Muscle of leg (tissue), 11 donors: Measurements from ENCODE around the gene CFAP92. TPM values are rescaled to one million over a fixed set of nuclear protein-coding genes. Genes with fewer than 3 reads are reported as not detected.
A peak's percentile ranks its signal among the peaks of the same experiment; 100 is the strongest.

Source experiments
- DNase-seq: peaks from one replicate; pipeline ENCODE4 v3.0.0; 2013
- H3K27ac ChIP-seq: one replicate; pipeline ENCODE4 v1.5.1; 2013; ENCODE audit warnings: mild to moderate bottlenecking, low read length, control low read depth
- H3K27me3 ChIP-seq: one replicate; pipeline ENCODE4 v1.6.1; 2013; ENCODE audit warnings: low read length; ENCODE audit not compliant: control insufficient read depth, insufficient read depth
- H3K36me3 ChIP-seq: one replicate; pipeline ENCODE4 v1.6.1; 2013; ENCODE audit warnings: low read length; ENCODE audit not compliant: control insufficient read depth, insufficient read depth
- H3K4me1 ChIP-seq: one replicate; pipeline ENCODE4 v1.6.1; 2013; ENCODE audit warnings: low read length; ENCODE audit not compliant: control insufficient read depth, insufficient read depth
- H3K4me3 ChIP-seq: one replicate; pipeline ENCODE4 v1.5.1; 2013; ENCODE audit warnings: low read length, control low read depth
- H3K9me3 ChIP-seq: replicated peaks from 2 replicates; pipeline ENCODE4 v1.6.1; 2013; ENCODE audit warnings: low read depth, low read length; ENCODE audit not compliant: control insufficient read depth
- WGBS: methylation state at CpG from one replicate; pipeline ENCODE4 v1.1.5; 2013; ENCODE audit warnings: missing lambda C conversion rate; ENCODE audit not compliant: insufficient coverage; 5-methylcytosine and 5-hydroxymethylcytosine counted together
- polyA plus RNA-seq, 8 donors: library from polyadenylated mRNA; unstranded; fragments of 120-200 nt; gene quantifications; one replicate each; pipeline versions ENCODE4 v1.2.1 to v1.2.3, GENCODE V29; 2013; ENCODE audit warnings: inconsistent platforms in 1 of 8, low replicate concordance in 1 of 8; ENCODE audit not compliant: insufficient read length in 8 of 8, insufficient read depth in 1 of 8
- total RNA-seq: library from RNA; stranded (reverse); fragments of 120-200 nt; gene quantifications from one replicate; pipeline ENCODE4 v1.2.4, GENCODE V29; 2013

The CFAP92 gene
- total and polyA plus RNA-seq, 9 donors = 0.27 to 1.1 (median 0.57) TPM

DNA sequence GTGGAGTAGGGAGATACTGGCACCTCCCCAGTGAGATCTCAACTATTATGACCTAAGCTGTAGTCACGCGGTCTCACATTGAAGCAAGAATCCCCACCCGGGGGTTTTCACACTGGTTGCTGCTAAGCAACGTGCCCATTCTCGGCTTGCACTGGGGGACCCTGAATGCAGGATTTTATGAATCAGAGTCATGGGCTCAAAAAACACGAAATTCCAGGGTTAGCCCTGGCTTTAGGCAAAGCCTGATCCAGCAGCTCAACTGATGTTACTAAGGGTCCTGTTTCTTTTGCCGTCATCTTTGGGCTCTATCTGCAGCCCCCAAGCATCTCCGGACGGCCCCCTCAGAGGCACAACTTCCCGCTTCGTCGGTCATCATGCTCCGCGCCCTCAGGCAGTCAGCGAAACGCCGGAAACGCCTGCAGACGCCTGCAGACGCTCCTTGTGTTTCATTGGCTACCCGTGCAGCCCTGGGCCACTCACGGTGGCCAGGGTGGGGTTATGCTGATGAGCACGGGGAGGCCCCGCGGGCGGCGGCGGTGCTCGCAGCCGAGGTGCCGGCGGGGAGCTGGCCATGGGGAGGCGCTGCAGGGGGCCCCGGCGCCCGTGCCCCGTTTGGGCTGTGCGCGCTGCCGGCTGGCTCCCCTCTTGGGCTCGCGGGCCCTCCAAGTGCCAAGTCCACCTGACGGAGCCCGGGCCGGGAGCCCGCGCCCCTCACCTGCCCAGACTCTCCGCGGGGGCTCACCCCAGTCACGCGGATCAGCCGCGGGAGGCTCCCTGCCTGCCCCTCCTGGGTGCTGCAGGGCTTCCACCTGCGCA, 33.1 kb upstream of the CFAP92 start:
- Histone ChIP-seq H3K9me3 (peaks cover 4% of the 10 kb centered on the region), H3K4me3 (peak overlapping the region; percentile 40), H3K4me1 (peaks cover 45% of the 10 kb centered on the region), H3K27me3 (no peaks in the 10 kb centered on the region), H3K27ac (peak overlapping the region; percentile 55), H3K36me3 (no peaks in the 10 kb centered on the region)
- 4% methylated on average over 54 of the region's 54 CpGs for WGBS
- DNase-seq = peak; percentile 95

DNA sequence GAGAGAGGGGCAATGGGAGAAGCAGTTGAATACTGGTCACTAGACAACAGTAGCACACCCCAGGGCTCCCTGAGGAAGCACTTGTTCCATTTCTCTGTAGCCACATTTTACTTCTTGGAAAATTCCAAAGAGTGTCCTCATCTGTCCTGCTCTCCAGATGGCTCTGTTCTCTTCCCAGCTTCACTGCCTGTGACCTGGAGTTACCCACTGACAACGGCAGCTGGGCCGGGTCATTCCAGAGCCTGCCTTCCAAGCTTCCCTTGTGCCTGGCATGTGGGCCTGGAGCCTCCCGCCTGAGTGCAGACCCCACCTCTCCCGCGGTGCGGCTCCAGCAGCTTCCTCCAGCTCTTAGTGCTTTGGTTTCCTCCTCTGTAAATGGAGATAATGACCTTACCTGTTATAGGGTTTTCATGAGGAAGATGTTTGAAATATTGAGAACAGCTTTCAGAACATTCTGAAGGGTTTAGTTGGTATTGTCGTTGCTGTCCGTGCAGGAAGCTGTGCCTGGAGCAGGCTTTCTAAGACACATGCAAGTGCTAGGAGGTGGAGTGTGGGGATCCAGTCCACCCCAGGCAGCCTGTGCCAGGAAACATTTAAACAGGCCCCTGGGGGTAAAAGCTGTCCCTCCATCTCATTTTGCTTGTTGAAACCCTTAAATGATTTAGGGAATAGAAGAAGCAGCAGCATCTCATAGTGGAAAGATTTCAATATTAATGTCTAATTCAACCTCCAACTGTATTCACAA, 32.0 kb upstream of the CFAP92 start:
- Histone ChIP-seq H3K4me3 (no peak overlapping the region), H3K36me3 (no peaks in the 10 kb centered on the region), H3K27ac (peak overlapping the region; percentile 47), H3K4me1 (peaks cover 44% of the 10 kb centered on the region), H3K27me3 (no peaks in the 10 kb centered on the region), H3K9me3 (peaks cover 4% of the 10 kb centered on the region)
- WGBS = 43% methylated on average over 4 of the region's 8 CpGs
- peak; percentile 79 for DNase-seq

DNA sequence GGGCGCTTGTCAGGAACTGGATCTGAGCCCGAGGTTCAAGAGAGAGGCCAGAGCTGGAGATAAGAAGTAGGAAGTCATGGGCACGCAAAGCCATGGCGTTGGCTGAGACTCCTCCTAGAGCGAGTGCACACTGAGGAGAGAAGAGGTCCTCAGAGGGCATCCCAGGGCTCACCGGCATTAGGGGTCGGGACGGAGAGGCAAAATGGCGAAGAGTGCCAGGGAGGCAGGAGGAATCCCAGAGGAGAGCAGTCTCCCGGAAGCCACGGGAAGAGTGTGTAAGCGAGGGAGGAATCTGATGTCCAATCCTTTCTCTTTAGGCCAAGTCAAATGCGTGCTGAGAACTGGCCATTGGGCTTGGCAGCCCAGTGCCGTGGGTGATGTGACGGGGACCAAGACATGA, 31.2 kb upstream of the CFAP92 start:
- DNase-seq = no peak
- Histone ChIP-seq H3K4me1 (peaks cover 47% of the 10 kb centered on the region), H3K27me3 (no peaks in the 10 kb centered on the region), H3K9me3 (peaks cover under 1% of the 10 kb centered on the region), H3K4me3 (no peak overlapping the region), H3K36me3 (no peaks in the 10 kb centered on the region), H3K27ac (peak overlapping the region; percentile 15)
- WGBS = 93% methylated on average over 15 of the region's 15 CpGs

DNA sequence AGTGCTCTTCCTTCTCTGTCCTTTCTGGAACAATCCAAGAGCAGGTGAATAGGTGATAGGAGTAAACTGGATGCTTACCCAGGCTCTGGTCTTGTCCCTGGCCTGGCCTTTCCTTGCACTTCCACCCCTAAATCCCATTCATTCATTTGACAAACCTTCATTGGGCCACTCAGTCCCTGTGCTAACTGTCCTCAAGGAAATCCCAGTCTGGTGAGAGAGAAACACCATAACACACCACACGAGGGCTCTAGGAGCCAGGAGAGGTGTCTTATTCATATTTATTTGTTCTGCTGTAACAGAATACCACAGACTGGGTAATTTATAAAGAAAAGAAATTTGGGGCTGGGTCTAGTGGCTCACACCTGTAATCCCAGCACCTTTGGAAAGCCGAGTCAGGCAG, 30.0 kb upstream of the CFAP92 start:
- no peak overlapping the region for H3K27ac ChIP-seq
- no peak for DNase-seq
- no peaks in the 10 kb centered on the region for H3K27me3 ChIP-seq
- no peaks in the 10 kb centered on the region for H3K9me3 ChIP-seq
- H3K4me1 ChIP-seq = peaks cover 47% of the 10 kb centered on the region
- WGBS = no CpG with 5 or more reads among the region's 2 CpGs
- no peaks in the 10 kb centered on the region for H3K36me3 ChIP-seq
- no peak overlapping the region for H3K4me3 ChIP-seq

DNA sequence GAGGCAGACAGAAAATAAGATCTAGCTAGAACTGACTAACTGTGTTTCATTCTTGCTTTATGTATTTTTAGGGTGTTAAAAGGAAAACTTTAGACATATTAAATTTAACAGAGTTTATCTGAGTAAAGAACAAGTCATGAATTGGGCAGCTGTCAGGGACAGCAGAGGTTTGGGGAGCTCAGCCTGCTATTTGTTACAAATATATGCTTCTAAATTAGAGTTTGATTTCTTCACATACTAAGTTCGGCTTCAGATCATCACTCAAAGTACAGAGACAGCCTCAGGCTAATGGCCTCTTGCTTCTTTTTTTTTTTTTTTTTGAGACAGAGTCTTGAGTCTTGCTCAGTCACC, 29.1 kb upstream of the CFAP92 start:
- DNase-seq = no peak
- Histone ChIP-seq H3K27ac (peak overlapping the region; percentile 29), H3K9me3 (no peaks in the 10 kb centered on the region), H3K27me3 (no peaks in the 10 kb centered on the region), H3K4me1 (peaks cover 48% of the 10 kb centered on the region), H3K4me3 (no peak overlapping the region), H3K36me3 (no peaks in the 10 kb centered on the region)
- no CpG with 5 or more reads among the region's 1 CpG for WGBS

DNA sequence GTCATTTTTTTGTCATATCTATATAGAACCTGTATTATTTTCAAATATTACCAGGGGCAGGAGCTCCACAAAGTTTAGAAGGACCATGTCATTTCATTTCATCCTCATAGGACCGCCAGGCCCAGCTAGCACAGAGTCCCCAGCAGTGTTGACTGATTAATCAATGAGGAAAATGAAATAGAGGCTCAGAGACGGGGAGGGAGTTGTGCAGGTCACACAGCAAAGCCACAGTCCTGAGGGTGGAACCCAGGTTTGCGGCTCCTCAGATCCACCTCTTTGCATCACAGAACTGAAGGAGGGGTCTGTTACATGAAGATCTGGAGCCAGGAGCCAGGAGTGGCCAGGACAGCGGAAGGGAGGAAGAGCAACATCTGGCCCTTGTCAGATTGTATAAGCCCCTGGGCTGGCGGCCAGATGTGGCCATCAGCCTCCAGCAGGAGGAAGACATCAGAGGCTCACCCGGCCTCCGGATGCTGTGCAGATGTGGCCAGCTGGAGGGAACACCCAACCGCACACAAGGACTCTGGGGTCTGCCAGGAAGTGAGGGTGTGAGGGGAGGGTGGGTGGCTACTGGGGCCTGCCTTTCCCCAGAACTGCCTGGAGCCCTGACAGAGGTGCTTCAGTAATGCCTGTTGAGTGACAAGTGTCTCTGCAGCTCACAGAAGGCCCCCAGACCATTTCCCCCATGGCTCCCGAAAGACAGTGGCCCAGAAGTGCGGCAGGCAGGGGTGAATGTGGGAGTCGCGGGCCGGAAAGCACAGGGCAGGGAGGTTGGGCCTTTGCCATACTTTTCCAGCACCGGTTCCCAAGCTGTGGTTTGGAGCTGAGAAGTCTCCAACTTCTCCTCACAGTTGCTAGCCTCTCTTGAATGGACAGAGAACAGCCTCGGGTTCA, 28.5 kb upstream of the CFAP92 start:
- peak overlapping the region; percentile 29 for H3K27ac ChIP-seq
- DNase-seq = peak; percentile 89
- H3K4me3 ChIP-seq = no peak overlapping the region
- H3K27me3 ChIP-seq = no peaks in the 10 kb centered on the region
- H3K4me1 ChIP-seq = peaks cover 53% of the 10 kb centered on the region
- no peaks in the 10 kb centered on the region for H3K36me3 ChIP-seq
- WGBS = 28% methylated on average over 11 of the region's 15 CpGs
- H3K9me3 ChIP-seq = no peaks in the 10 kb centered on the region

DNA sequence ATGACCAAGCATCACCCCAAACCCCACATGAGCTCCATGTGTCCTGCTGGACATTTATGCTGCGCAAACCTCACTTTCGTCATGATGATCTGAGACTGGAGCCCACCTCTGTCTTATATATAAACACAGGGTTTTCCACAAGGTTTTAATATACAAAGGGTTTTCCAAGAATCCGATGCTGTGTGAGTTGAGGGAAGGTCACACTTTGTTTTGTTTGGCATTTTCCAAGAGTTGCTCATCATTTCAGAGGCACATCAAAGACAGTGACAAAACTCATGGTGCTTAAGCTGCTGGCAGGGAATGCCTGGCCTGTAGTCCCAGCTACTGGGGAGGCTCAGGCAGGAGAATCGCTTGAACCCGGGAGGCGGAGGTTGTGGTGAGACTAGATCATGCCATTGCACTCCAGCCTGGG, 27.3 kb upstream of the CFAP92 start:
- no CpG with 5 or more reads among the region's 6 CpGs for WGBS
- Histone ChIP-seq H3K4me3 (no peak overlapping the region), H3K9me3 (no peaks in the 10 kb centered on the region), H3K27me3 (no peaks in the 10 kb centered on the region), H3K36me3 (no peaks in the 10 kb centered on the region), H3K4me1 (peaks cover 55% of the 10 kb centered on the region), H3K27ac (no peak overlapping the region)
- DNase-seq = no peak

DNA sequence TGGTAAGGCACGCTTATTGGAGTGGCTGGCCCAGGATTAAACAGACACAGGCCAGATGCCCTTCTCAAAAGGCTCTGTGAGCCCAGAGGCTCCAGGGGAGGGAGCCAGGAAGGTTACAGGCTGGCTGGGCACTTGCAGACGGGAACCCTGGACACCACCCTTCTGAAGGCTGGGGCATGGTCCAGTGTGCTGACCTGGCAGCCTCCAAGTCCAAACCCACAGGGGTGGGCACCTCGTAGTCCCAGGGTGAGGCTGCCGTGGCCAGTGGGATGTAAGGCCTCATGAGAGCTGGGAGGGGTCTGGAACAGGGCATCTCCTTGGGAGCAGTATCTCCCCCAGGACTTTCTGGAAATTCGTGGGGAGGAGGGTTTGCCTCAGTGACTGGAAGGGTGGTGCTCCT, 26.8 kb upstream of the CFAP92 start:
- WGBS = 75% methylated on average over 2 of the region's 5 CpGs

DNA sequence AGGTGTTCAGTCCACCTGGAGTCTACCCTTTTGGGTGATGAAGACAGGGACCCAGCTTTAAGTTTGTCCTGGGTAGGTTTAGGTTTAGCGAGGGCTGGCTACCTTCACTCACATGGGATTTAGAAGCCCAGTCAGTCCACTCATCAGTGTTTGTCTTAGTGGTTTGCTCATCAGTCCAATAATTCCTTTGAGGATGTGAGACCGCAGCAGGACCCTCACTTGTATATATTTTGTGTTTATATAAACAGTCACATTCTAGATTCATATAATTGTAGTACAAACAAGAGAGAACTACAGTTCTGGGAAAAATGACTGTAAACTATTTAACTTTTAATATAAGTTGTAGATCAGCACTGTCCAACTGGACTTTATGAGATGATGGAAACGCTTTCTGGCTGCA, 25.4 kb upstream of the CFAP92 start:
- Histone ChIP-seq H3K36me3 (no peaks in the 10 kb centered on the region), H3K4me1 (peaks cover 46% of the 10 kb centered on the region), H3K27me3 (no peaks in the 10 kb centered on the region), H3K4me3 (no peak overlapping the region), H3K27ac (no peak overlapping the region), H3K9me3 (no peaks in the 10 kb centered on the region)
- no peak for DNase-seq
- WGBS = no CpG with 5 or more reads among the region's 3 CpGs

More for the DNA sequence above, 26.8 kb upstream of the CFAP92 start:
- Histone ChIP-seq H3K9me3 (no peaks in the 10 kb centered on the region), H3K4me1 (peaks cover 55% of the 10 kb centered on the region), H3K27ac (no peak overlapping the region), H3K27me3 (no peaks in the 10 kb centered on the region), H3K4me3 (no peak overlapping the region), H3K36me3 (no peaks in the 10 kb centered on the region)
- no peak for DNase-seq

DNA sequence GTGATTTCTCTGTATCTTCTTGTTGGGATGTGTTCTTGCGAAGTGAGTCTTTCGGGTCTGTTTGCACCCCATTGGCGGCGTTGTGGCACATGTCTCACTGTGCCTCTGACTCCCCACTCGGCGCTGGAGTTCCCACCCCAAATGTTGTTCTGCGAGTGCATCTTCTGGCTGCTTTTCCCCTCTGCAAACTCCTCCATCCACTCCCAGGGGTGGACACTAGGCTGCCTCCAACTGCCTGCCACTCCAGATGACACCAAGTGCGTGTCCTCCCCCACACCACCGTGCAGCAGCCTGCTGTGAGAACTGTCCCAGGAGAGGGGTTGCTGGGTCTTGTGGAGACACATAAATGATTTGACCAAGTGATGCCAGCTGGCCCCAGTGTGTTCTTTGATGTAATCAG, 24.9 kb upstream of the CFAP92 start:
- 83% methylated on average over 5 of the region's 9 CpGs for WGBS
- Histone ChIP-seq H3K4me1 (peaks cover 46% of the 10 kb centered on the region), H3K27ac (no peak overlapping the region), H3K9me3 (no peaks in the 10 kb centered on the region), H3K27me3 (peaks cover under 1% of the 10 kb centered on the region), H3K4me3 (no peak overlapping the region), H3K36me3 (no peaks in the 10 kb centered on the region)
- no peak for DNase-seq
